Peyer's patch (tissue), 4 donors: ENCODE measurements around the gene GADL1. TPM values are rescaled to one million over a fixed set of nuclear protein-coding genes. Genes with fewer than 3 reads are reported as not detected.

Source experiments
- DNase-seq, 3 donors: peaks; one replicate each; pipeline ENCODE4 v3.0.0-alpha.2; 2017 to 2019
- H3K27ac ChIP-seq, 4 donors: fragments of 200-600 bp; sonication (generic); one replicate each; pipeline ENCODE4 v1.5.1; 2016 to 2019
- H3K27me3 ChIP-seq, 2 donors: fragments of 200-600 bp; sonication (generic); one replicate each; pipeline ENCODE4 v1.5.1; 2019
- H3K36me3 ChIP-seq, 3 donors: fragments of 200-600 bp; sonication (generic); one replicate each; pipeline ENCODE4 v1.5.1; 2016 to 2019
- H3K4me1 ChIP-seq, 4 donors: fragments of 200-600 bp; sonication (generic); one replicate each; pipeline ENCODE4 v1.5.1; 2016 to 2019
- H3K4me3 ChIP-seq, 4 donors: fragments of 200-600 bp; sonication (generic); 1 replicate in 3 of 4; 2 replicates in 1 of 4; pipeline ENCODE4 v1.5.1; 2016 to 2019; ENCODE audit warnings: mild to moderate bottlenecking in 1 of 4
- H3K9me3 ChIP-seq, 4 donors: fragments of 200-600 bp; sonication (generic); one replicate each; pipeline ENCODE4 v1.5.1; 2016 to 2019; ENCODE audit warnings: mild to moderate bottlenecking in 1 of 4
- CTCF ChIP-seq, 6 experiments: fragments of 450-650 bp in 4 of 6; fragments of 200-600 bp in 2 of 6; sonication (generic) in 1 of 6; IDR thresholded peaks; one replicate each; pipeline ENCODE4 v1.5.1; 2017 to 2019; ENCODE audit warnings: antibody characterized with exemption in 6 of 6, mild to moderate bottlenecking in 3 of 6, moderate library complexity in 1 of 6
- POLR2A ChIP-seq, 2 donors: fragments of 450-650 bp; IDR thresholded peaks; one replicate each; pipeline ENCODE4 v1.5.1; 2017; ENCODE audit warnings: antibody characterized with exemption in 2 of 2, mild to moderate bottlenecking in 2 of 2, moderate library complexity in 2 of 2
- total RNA-seq, 4 donors: library from RNA; depleted of rRNA; stranded (reverse); fragments of >200 nt; gene quantifications; one replicate each; pipeline ENCODE4 v1.1.0, GENCODE V29; 2016

Gene GADL1
- total RNA-seq, 4 donors from 2014 or later = not detected

DNA sequence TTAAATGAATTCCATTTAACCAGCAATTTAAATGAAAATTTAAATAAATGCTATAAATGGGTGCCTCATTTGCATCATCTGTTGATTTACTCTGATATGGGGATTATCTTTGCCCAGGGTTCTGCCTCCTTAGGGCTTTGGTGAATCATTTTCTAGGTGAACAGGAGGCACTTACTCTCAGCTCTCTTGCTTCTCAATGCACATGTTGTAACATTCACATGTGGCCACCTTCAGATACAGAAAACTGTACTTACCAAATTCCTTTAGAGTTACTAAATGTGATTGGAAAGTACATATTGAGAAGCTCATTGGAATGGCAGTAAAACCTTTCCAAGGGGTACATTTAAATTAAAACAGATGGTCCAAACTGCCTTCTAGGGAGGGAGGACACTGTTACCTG, 20.8 kb downstream of the GADL1 start:
- DNase-seq = no peak
- no peaks in the 10 kb centered on the region for H3K36me3 ChIP-seq
- no peak for TF ChIP-seq POLR2A (IDR thresholded peaks at IDR 0.05)
- no peak for TF ChIP-seq CTCF (IDR thresholded peaks at IDR 0.05)
- no peaks in the 10 kb centered on the region for H3K9me3 ChIP-seq
- H3K27me3 ChIP-seq = no peaks in the 10 kb centered on the region
- H3K4me3 ChIP-seq = no peak overlapping the region
- no peak overlapping the region for H3K27ac ChIP-seq
- no peaks in the 10 kb centered on the region for H3K4me1 ChIP-seq

DNA sequence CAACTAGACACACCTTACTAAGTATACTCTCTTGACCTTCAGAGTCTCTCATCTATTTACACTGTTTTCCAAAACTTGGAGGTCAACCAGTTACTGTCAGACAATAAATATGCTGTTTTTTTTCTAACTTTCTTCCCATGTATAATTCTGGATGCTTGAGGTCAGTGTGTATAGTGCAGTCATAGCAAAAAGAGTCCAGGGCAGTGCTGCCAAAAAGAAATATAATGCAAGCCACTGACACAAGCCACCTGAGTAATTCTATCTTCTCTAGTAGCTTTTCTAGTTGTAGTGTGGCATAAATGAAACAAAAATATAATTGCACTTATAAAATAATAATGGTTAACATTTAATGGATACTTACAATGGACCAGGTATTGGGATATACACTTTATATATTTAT, 21.6 kb downstream of the GADL1 start:
- Histone ChIP-seq H3K27ac (no peak overlapping the region), H3K27me3 (no peaks in the 10 kb centered on the region), H3K9me3 (no peaks in the 10 kb centered on the region), H3K36me3 (no peaks in the 10 kb centered on the region), H3K4me1 (no peaks in the 10 kb centered on the region), H3K4me3 (no peak overlapping the region)
- no peak for DNase-seq
- TF ChIP-seq POLR2A (IDR thresholded peaks at IDR 0.05) (no peak), CTCF (IDR thresholded peaks at IDR 0.05) (no peak)

- DNase-seq = no peak
- H3K27ac ChIP-seq = no peak overlapping the region
- no peaks in the 10 kb centered on the region for H3K36me3 ChIP-seq
- no peak overlapping the region for H3K4me3 ChIP-seq
- H3K4me1 ChIP-seq = no peaks in the 10 kb centered on the region
- no peaks in the 10 kb centered on the region for H3K27me3 ChIP-seq
- TF ChIP-seq CTCF (IDR thresholded peaks at IDR 0.05) = no peak
- TF ChIP-seq POLR2A (IDR thresholded peaks at IDR 0.05) = no peak
- H3K9me3 ChIP-seq = no peaks in the 10 kb centered on the region
Observed at GRCh38 chr3:30871720-30872119, 22.7 kb downstream of the GADL1 start.

DNA sequence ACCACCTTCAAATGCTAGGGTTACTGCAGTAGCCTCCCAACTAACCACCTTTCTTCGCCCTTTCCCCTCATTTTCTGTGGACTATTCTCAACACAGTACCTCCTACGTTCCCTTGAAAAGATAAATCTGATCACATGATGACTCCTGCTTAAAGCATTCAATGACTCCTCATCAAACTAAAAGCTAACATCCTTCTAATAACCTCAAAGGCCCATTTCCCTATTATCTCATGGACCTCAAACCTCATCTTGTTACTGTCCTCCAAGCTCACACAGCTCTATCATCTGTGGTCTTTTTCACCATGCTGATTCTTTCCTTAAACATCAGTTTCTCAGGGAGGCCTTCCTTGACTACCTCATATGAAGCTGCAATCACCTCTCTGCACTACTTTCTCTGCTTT, 29.6 kb downstream of the GADL1 start:
- Histone ChIP-seq H3K27me3 (no peaks in the 10 kb centered on the region), H3K27ac (no peak overlapping the region), H3K4me3 (no peak overlapping the region), H3K9me3 (no peaks in the 10 kb centered on the region), H3K4me1 (no peaks in the 10 kb centered on the region), H3K36me3 (no peaks in the 10 kb centered on the region)
- no peak for TF ChIP-seq CTCF (IDR thresholded peaks at IDR 0.05)
- TF ChIP-seq POLR2A (IDR thresholded peaks at IDR 0.05) = no peak
- no peak for DNase-seq

GRCh38 chr3:30864132-30864531, 30.3 kb downstream of the GADL1 start:
- no peak for DNase-seq
- Histone ChIP-seq H3K4me3 (no peak overlapping the region), H3K4me1 (no peaks in the 10 kb centered on the region), H3K9me3 (no peaks in the 10 kb centered on the region), H3K36me3 (no peaks in the 10 kb centered on the region), H3K27ac (no peak overlapping the region), H3K27me3 (no peaks in the 10 kb centered on the region)
- TF ChIP-seq CTCF (IDR thresholded peaks at IDR 0.05) = no peak
- no peak for TF ChIP-seq POLR2A (IDR thresholded peaks at IDR 0.05)

DNA sequence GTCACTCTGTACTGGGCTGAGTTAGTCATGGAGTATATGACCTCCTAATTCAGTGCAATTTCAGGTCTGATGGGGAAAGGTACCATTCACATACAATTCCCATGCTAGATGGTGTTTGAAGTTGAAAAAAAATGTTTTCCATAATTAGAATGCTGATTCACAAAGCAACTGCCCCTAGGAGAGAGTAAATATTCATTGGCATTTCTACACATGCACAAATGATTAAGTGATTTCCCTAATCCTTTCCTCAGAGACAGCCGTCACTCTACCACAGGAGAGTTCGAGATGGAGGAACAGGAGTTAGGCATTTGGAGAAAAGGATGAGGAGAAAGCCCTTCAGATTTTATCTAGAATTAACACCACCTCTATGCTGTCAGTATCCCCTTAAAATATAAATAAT, 32.5 kb downstream of the GADL1 start:
- no peaks in the 10 kb centered on the region for H3K27me3 ChIP-seq
- H3K4me1 ChIP-seq = no peaks in the 10 kb centered on the region
- TF ChIP-seq POLR2A (IDR thresholded peaks at IDR 0.05) = no peak
- TF ChIP-seq CTCF (IDR thresholded peaks at IDR 0.05) = no peak
- no peak for DNase-seq
- H3K36me3 ChIP-seq = no peaks in the 10 kb centered on the region
- H3K9me3 ChIP-seq = no peaks in the 10 kb centered on the region
- H3K4me3 ChIP-seq = no peak overlapping the region
- no peak overlapping the region for H3K27ac ChIP-seq
